WERI-Rb-1 (cell line): ENCODE results near the gene CDYL.
"Not testable (repeated sequence)": the region's sequence is repeated elsewhere in the genome, so short reads cannot be mapped to it uniquely, and the experiment has no call there.

Experiments used
- DNase-seq: peaks from one replicate; pipeline ENCODE4 v3.0.0-alpha.2; 2020
- H3K27ac ChIP-seq: fragments of 250-450 bp; sonication (Bioruptor Pico); 2 replicates; pipeline ENCODE4 v1.5.1; 2020; ENCODE audit warnings: mild to moderate bottlenecking, moderate library complexity
- H3K27me3 ChIP-seq: fragments of 250-450 bp; sonication (Bioruptor Pico); 2 replicates; pipeline ENCODE4 v1.5.1; 2021; ENCODE audit warnings: mild to moderate bottlenecking, low read depth, moderate library complexity; ENCODE audit not compliant: insufficient read depth, severe bottlenecking
- H3K36me3 ChIP-seq: fragments of 250-450 bp; sonication (Bioruptor Pico); 2 replicates; pipeline ENCODE4 v1.5.1; 2020; ENCODE audit warnings: mild to moderate bottlenecking, moderate library complexity
- H3K4me3 ChIP-seq: 2 replicates; pipeline ENCODE4 v1.5.1; 2011; ENCODE audit warnings: low read depth, mild to moderate bottlenecking, control low read depth, low read length
- H3K9me3 ChIP-seq: fragments of 250-450 bp; sonication (Bioruptor Pico); 2 replicates; pipeline ENCODE4 v1.5.1; 2021; ENCODE audit warnings: mild to moderate bottlenecking, moderate library complexity; ENCODE audit not compliant: severe bottlenecking
- CTCF ChIP-seq: IDR thresholded peaks from 2 replicates; pipeline ENCODE4 v1.5.1; 2011; ENCODE audit warnings: low read depth, mild to moderate bottlenecking, control low read depth, inconsistent platforms, low read length

Gene CDYL

GRCh38 chr6:4856785-4857184 lies 80.6 kb downstream of the CDYL start:
- no peak overlapping the region for H3K4me3 ChIP-seq
- H3K27ac ChIP-seq, result no peak overlapping the region
- no peaks in the 10 kb centered on the region for H3K27me3 ChIP-seq
- peak; percentile 25; the same call in 1 of the 2 replicates for TF ChIP-seq CTCF
- no peaks in the 10 kb centered on the region for H3K9me3 ChIP-seq
- no peaks in the 10 kb centered on the region for H3K36me3 ChIP-seq
- no peak for DNase-seq

- no peaks in the 10 kb centered on the region for H3K27me3 ChIP-seq
- no peak for DNase-seq
- H3K9me3 ChIP-seq, result no peaks in the 10 kb centered on the region
- H3K27ac ChIP-seq, result no peak overlapping the region
- TF ChIP-seq CTCF, result no peak
- H3K4me3 ChIP-seq, result no peak overlapping the region
- H3K36me3 ChIP-seq, result no peaks in the 10 kb centered on the region
Measured at GRCh38 chr6:4858194-4859015, 82.2 kb downstream of the CDYL start.

GRCh38 chr6:4860387-4860786 lies 84.2 kb downstream of the CDYL start:
- Histone ChIP-seq H3K27me3 (no peaks in the 10 kb centered on the region), H3K9me3 (no peaks in the 10 kb centered on the region), H3K4me3 (no peak overlapping the region), H3K27ac (no peak overlapping the region), H3K36me3 (no peaks in the 10 kb centered on the region)
- DNase-seq, result no peak
- TF ChIP-seq CTCF, result no peak

GRCh38 chr6:4861564-4861963 lies 85.4 kb downstream of the CDYL start:
- no peaks in the 10 kb centered on the region for H3K9me3 ChIP-seq
- H3K27ac ChIP-seq, result no peak overlapping the region
- no peak for TF ChIP-seq CTCF
- H3K36me3 ChIP-seq, result no peaks in the 10 kb centered on the region
- H3K4me3 ChIP-seq, result no peak overlapping the region
- DNase-seq, result no peak
- no peaks in the 10 kb centered on the region for H3K27me3 ChIP-seq

GRCh38 chr6:4864519-4864918 lies 88.3 kb downstream of the CDYL start:
- no peak for DNase-seq
- TF ChIP-seq CTCF, result no peak
- no peak overlapping the region for H3K4me3 ChIP-seq
- H3K27me3 ChIP-seq, result no peaks in the 10 kb centered on the region
- H3K27ac ChIP-seq, result no peak overlapping the region
- H3K9me3 ChIP-seq, result peaks cover 5% of the 10 kb centered on the region
- H3K36me3 ChIP-seq, result no peaks in the 10 kb centered on the region

GRCh38 chr6:4865006-4865405 lies 88.8 kb downstream of the CDYL start:
- not testable (repeated sequence) for H3K27me3 ChIP-seq, H3K9me3 ChIP-seq, H3K27ac ChIP-seq, H3K4me3 ChIP-seq, DNase-seq, H3K36me3 ChIP-seq
